Activated gamma-delta T cell (primary cell): Measurements from ENCODE around the gene TRPM2.
"Not testable (repeated sequence)": the region's sequence is repeated elsewhere in the genome, so short reads cannot be mapped to it uniquely, and the experiment has no call there.

Source experiments
- DNase-seq: peaks from one replicate; lab custom pipeline; 2025; lab: John Stamatoyannopoulos, UW

The TRPM2 gene

GRCh38 chr21:44397431-44398031, 44.1 kb downstream of the TRPM2 start:
- no peak for DNase-seq

GRCh38 chr21:44398499-44398898, 45.1 kb downstream of the TRPM2 start:
- DNase-seq: no peak

- DNase-seq: no peak
Measured at GRCh38 chr21:44399151-44399954, 45.9 kb downstream of the TRPM2 start.

GRCh38 chr21:44399955-44400790, 46.8 kb downstream of the TRPM2 start:
- no peak for DNase-seq

DNA sequence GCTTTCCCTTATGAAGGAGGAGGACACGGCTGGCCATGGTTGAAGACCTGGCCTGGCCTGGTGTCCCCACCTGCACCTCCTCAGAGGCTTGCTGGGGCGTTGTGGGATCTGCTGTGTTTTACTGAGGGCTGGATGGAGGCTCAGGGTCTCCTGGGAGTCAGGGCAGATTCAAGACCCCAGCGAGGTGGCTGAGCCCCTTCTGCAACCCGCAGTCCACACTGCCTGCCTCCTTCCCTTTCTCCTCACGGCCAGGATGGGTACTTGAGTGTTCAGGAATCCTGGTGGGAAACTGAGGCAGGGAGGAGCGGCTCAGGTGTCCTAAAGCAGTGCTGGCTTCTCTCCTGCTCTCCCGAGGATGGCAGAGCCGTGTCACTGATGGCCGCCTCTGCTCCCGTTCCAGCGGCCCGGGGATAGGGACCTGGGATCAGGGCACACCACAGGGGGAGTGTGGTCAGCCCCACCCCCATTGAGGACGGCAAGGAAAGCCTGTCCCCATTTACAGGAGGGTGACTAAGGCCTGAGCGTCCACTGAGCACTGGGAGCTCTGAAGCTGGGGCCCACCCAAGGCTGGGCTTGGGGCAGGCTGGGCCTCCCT, 47.5 kb downstream of the TRPM2 start:
- DNase-seq: no peak

DNA sequence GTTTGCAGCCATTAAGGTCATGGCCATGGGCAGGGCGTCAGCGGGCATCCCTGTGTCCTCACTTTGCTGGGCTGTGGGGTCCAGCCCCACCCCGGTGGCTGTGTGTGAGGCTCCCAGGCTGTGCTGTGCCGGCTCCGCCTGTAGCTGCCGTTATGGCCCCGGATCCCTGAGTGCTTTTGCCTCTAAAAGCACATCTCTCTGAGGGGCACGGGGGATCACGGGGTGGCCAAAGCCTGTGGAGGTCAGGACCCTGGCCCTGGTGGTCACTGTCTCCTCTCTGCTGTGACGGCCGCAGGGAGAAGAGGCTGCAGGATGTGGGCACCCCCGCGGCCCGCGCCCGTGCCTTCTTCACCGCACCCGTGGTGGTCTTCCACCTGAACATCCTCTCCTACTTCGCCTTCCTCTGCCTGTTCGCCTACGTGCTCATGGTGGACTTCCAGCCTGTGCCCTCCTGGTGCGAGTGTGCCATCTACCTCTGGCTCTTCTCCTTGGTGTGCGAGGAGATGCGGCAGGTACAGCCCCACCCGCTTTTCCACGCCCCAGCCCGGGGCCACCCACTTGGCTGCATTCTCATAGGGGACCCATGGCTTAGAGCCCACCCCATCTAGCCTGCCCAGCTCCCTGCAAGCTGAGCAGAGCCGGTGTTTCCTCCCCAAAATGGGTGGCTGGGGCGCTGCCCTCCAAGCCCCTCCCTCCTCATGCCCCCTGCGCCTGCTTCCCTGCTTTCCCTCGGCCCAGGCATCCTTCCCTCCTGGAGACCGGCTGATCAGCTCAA, 48.2 kb downstream of the TRPM2 start:
- DNase-seq: no peak

GRCh38 chr21:44402323-44403105, 49.1 kb downstream of the TRPM2 start:
- no peak for DNase-seq

- DNase-seq: no peak
Measured at GRCh38 chr21:44403106-44404020, 49.9 kb downstream of the TRPM2 start.

GRCh38 chr21:44404482-44404881, 51.1 kb downstream of the TRPM2 start:
- DNase-seq: not testable (repeated sequence)

GRCh38 chr21:44405091-44405947, 51.9 kb downstream of the TRPM2 start:
- no peak for DNase-seq

- DNase-seq: no peak
Measured at GRCh38 chr21:44405948-44406872, 52.8 kb downstream of the TRPM2 start.

DNA sequence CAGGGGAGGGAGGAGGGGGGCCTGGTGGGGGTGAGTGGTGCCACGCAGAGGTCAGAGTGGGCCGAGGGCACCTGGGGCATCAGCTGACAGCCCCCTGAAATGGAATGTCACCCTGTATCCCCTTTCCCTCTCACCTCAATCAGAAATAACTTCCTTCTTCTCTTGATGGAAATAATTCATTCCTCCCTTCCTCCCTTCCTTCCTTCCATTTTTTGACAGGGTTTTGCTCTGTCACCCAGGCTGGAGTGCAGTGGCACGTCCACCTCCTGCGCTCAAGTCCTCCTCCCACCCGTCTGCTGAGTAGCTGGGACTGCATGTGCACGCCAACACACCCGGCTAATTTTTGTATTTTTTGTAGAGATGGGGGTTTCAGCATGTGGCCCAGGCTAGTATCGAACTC, 53.5 kb downstream of the TRPM2 start:
- no peak for DNase-seq

GRCh38 chr21:44407493-44407892, 54.1 kb downstream of the TRPM2 start:
- no peak for DNase-seq

DNA sequence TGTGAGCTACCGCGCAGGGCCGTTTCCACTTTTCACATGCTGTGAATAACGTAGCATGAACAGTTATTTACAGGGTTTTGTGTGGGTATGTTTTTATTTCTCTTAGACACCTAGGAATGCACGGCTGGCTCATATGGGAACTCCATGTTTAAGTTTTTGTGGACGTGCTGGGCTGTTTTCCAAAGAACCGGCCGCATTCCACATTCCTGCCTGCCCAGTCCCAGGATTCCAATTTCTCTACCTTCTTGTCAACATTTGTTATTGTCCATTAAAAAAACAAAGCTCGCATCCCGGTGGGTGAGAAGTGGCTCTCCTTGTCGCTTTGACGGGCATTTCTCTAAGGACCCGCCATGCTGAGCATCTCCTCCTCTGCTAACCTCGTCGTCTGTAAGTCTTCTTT, 54.8 kb downstream of the TRPM2 start:
- DNase-seq: no peak

DNA sequence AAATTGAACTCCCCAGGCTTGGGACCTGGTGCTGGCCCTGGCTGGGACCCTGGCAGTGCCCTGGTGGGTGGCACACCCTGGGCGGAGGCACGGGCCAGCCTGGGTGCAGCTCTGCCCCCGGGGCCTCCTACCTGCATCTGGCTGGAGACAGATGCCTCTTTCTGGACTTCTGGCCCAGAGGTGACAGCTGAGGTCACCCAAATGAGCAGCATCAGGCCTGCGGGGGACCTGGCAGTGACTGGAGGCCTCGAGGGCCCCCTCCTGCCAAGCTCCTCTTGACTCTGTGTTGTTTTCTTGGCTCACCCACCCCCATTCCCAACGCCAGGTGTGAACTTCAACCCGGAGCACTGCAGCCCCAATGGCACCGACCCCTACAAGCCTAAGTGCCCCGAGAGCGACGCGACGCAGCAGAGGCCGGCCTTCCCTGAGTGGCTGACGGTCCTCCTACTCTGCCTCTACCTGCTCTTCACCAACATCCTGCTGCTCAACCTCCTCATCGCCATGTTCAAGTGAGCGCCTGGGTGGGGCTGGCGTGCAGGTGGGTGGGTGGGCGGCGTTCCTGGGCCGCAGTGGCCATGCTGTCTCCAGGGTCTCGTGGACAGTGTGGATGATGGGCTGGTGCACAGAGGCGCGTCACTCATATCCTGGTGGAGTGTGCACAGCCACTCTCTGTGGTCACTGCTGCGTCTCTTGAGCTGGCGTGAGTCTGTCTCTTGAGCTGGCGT, 60.3 kb downstream of the TRPM2 start:
- DNase-seq: no peak

- no peak for DNase-seq
Measured at GRCh38 chr21:44414291-44415072, 61.1 kb downstream of the TRPM2 start.
